WTC11 (cell line): ENCODE measurements around the gene ZNF609. TPM values are rescaled to one million over a fixed set of nuclear protein-coding genes. Genes with fewer than 3 reads are reported as not detected.

Source experiments
- ATAC-seq: fragments of 200-7000 bp; cut with Tn5 transposase; 2 replicates; pipeline ENCODE4 v1.10.0; 2021; ENCODE audit warnings: mild to moderate bottlenecking, moderate library complexity
- CTCF ChIA-PET: fragments of 300-600 bp; sonication (Branson Sonifier 250); formaldehyde crosslinking; loops from one replicate; lab custom pipeline; 2021; ENCODE audit warnings: antibody characterized with exemption; lab: Charles Lee
- POLR2A ChIA-PET: fragments of 350-600 bp; sonication (Branson Sonifier 250); formaldehyde crosslinking; loops from one replicate; lab custom pipeline; 2021; ENCODE audit warnings: antibody characterized with exemption; lab: Charles Lee
- DNase-seq: peaks from one replicate; pipeline ENCODE4 v3.0.0; 2021; ENCODE audit warnings: low spot score
- H3K27ac Mint-ChIP-seq: 2 replicates; pipeline ENCODE4 v1.8.0; 2021; ENCODE audit warnings: mixed read lengths
- H3K27me3 Mint-ChIP-seq: 2 replicates; pipeline ENCODE4 v1.8.0; 2021; ENCODE audit warnings: low read depth, mild to moderate bottlenecking, moderate library complexity, mixed read lengths
- H3K36me3 Mint-ChIP-seq: 2 replicates; pipeline ENCODE4 v1.8.0; 2021; ENCODE audit warnings: mixed read lengths
- H3K4me1 Mint-ChIP-seq: 2 replicates; pipeline ENCODE4 v1.8.0; 2022; ENCODE audit warnings: mixed read lengths
- H3K4me3 Mint-ChIP-seq: 2 replicates; pipeline ENCODE4 v1.8.0; 2021; ENCODE audit warnings: mild to moderate bottlenecking, moderate library complexity, mixed read lengths
- H3K9me3 Mint-ChIP-seq: 2 replicates; pipeline ENCODE4 v1.8.0; 2021; ENCODE audit warnings: mixed read lengths
- CBFB ChIP-seq: sonication (generic); formaldehyde crosslinking; IDR thresholded peaks from 2 replicates; pipeline ENCODE4 v1.8.1; 2022; ENCODE audit warnings: mild to moderate bottlenecking, low read depth, missing genetic modification reagents
- E2F5 ChIP-seq: sonication (generic); formaldehyde crosslinking; IDR thresholded peaks from 2 replicates; pipeline ENCODE4 v1.8.1; 2022; ENCODE audit warnings: mild to moderate bottlenecking, moderate library complexity, missing genetic modification reagents
- ELF4 ChIP-seq: sonication (generic); formaldehyde crosslinking; IDR thresholded peaks from 2 replicates; pipeline ENCODE4 v1.8.1; 2022; ENCODE audit warnings: low read depth, mild to moderate bottlenecking, moderate library complexity, missing genetic modification reagents
- FOXJ3 ChIP-seq: sonication (generic); formaldehyde crosslinking; IDR thresholded peaks from 2 replicates; pipeline ENCODE4 v1.9.0; 2021; ENCODE audit warnings: missing genetic modification reagents, mild to moderate bottlenecking, borderline replicate concordance
- FOXK1 ChIP-seq: sonication (generic); formaldehyde crosslinking; IDR thresholded peaks from 2 replicates; pipeline ENCODE4 v1.8.0; 2022; ENCODE audit warnings: mild to moderate bottlenecking, moderate library complexity, missing genetic modification reagents
- FOXP1 ChIP-seq: sonication (generic); formaldehyde crosslinking; IDR thresholded peaks from 2 replicates; pipeline ENCODE4 v1.8.0; 2022; ENCODE audit warnings: missing genetic modification reagents, mild to moderate bottlenecking, moderate library complexity, borderline replicate concordance
- KAT7 ChIP-seq: sonication (generic); formaldehyde crosslinking; IDR thresholded peaks from 2 replicates; pipeline ENCODE4 v1.8.1; 2023; ENCODE audit warnings: missing genetic modification reagents, mild to moderate bottlenecking, borderline replicate concordance
- MAX ChIP-seq: sonication (generic); formaldehyde crosslinking; IDR thresholded peaks from 2 replicates; pipeline ENCODE4 v1.8.0; 2022; ENCODE audit warnings: mild to moderate bottlenecking, missing genetic modification reagents
- MLX ChIP-seq: sonication (generic); formaldehyde crosslinking; IDR thresholded peaks from 2 replicates; pipeline ENCODE4 v1.8.1; 2023; ENCODE audit warnings: mild to moderate bottlenecking, missing genetic modification reagents, moderate library complexity
- NFATC4 ChIP-seq: fragments of 250-450 bp; sonication (Bioruptor Pico); IDR thresholded peaks from 2 replicates; pipeline ENCODE4 v1.9.0; 2021; ENCODE audit warnings: mild to moderate bottlenecking
- NFE2L1 ChIP-seq: sonication (generic); formaldehyde crosslinking; IDR thresholded peaks from 2 replicates; pipeline ENCODE4 v1.8.1; 2023; ENCODE audit warnings: missing genetic modification reagents
- NFYB ChIP-seq: sonication (generic); formaldehyde crosslinking; conservative IDR thresholded peaks from 2 replicates; pipeline ENCODE4 v1.8.0; 2022; ENCODE audit warnings: low read depth, missing genetic modification reagents
- RORB ChIP-seq: fragments of 250-450 bp; sonication (Bioruptor Pico); IDR thresholded peaks from 2 replicates; pipeline ENCODE4 v1.9.0; 2021; ENCODE audit warnings: mild to moderate bottlenecking
- SP1 ChIP-seq: sonication (generic); formaldehyde crosslinking; conservative IDR thresholded peaks from 2 replicates; pipeline ENCODE4 v1.8.1; 2022; ENCODE audit warnings: missing genetic modification reagents
- STAT6 ChIP-seq: sonication (generic); formaldehyde crosslinking; conservative IDR thresholded peaks from 2 replicates; pipeline ENCODE4 v1.8.1; 2023; ENCODE audit warnings: mild to moderate bottlenecking, low read depth, missing genetic modification reagents, moderate library complexity
- TEAD4 ChIP-seq: sonication (generic); formaldehyde crosslinking; IDR thresholded peaks from 2 replicates; pipeline ENCODE4 v1.8.0; 2022; ENCODE audit warnings: mild to moderate bottlenecking, missing genetic modification reagents
- ZNF281 ChIP-seq: sonication (generic); formaldehyde crosslinking; IDR thresholded peaks from 2 replicates; pipeline ENCODE4 v1.8.0; 2023; ENCODE audit warnings: mild to moderate bottlenecking, missing genetic modification reagents
- total RNA-seq: library from RNA; stranded (reverse); gene quantifications from 3 replicates; pipeline ENCODE4 v1.2.3, GENCODE V29; 2021
- TF ChIP-seq, protein P1 (sequence below): fragments of 250-450 bp; sonication (Bioruptor Pico); conservative IDR thresholded peaks from 2 replicates; pipeline ENCODE4 v1.9.0; 2021; ENCODE audit warnings: mild to moderate bottlenecking
- TF ChIP-seq, protein P2 (sequence below): sonication (generic); formaldehyde crosslinking; IDR thresholded peaks from 2 replicates; pipeline ENCODE4 v1.8.0; 2022; ENCODE audit warnings: mild to moderate bottlenecking, missing genetic modification reagents

The ZNF609 gene
- total RNA-seq, 1 experiment from 2014 or later, result 47.4 TPM

DNA sequence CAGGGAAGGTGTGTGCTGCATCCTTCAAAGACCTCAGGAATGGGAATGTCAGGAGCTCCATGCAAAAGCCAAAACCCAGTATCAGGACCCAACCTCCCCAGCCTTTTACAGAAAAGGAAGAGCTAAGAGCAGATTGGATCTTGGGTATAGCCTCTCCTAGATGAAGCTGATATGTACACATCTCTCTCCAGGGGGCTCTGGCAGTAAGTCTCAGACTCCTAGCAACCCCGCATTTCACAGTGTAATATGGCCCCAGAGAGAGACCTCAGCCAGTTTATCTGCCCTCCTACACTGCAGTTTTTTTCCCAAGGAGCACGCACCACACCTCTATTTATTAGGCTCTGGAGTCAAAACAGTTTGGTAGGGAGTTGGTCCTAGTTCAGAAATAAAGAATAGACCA, 226.8 kb downstream of the ZNF609 start (continued):
- TF ChIP-seq NFE2L1, result no peak
- no peak for TF ChIP-seq FOXK1 (CRISPR knock-in tag)
- TF ChIP-seq STAT6 (CRISPR knock-in tag), result no peak
- TF ChIP-seq TEAD4 (CRISPR knock-in tag), result no peak
- TF ChIP-seq, protein P1, sequence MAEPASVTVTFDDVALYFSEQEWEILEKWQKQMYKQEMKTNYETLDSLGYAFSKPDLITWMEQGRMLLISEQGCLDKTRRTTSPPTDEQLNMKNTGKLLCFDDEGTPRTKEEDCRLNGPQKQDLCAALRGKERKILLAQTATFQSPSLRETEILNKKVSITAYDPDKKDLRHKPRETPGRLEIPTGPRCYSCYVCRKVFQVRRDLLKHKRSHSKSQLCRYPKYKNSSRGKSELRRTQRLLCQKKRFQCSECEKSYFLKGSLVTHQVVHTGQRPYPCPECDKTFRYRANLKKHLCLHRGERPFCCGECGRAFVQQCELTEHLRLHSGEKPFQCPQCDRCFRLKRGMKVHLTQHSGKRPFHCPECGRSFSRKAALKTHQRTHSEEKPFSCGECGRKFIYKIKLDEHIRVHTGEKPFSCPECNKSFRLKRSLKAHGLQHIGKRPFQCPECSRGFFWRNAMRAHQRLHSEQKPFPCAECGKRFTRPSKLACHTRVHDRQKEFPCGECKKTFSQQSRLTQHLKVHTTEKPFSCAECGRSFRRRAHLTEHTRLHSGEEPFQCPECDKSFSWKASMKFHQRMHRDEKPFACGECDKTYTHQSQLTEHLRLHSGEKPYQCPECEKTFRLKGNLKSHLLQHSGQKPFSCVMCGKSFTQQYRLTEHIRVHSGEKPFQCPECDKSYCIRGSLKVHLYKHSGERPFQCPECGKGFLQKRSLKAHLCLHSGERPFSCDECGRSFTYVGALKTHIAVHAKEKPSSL, result no peak
- no peak for TF ChIP-seq MAX
- TF ChIP-seq FOXP1 (CRISPR knock-in tag), result no peak
- TF ChIP-seq E2F5 (CRISPR knock-in tag), result no peak
- no peak for TF ChIP-seq NFATC4 (CRISPR knock-in tag)

GRCh38 chr15:64687688-64688087, 227.3 kb downstream of the ZNF609 start:
- peak overlapping the region; percentile 93 for H3K27ac Mint-ChIP-seq
- CTCF ChIA-PET, result interaction anchor here (0.5 to 8.5 kb wide), 10 partner anchors 13 to 247 kb away, joined by 3 to 84 read pairs (median 4); no protein-coding TSS in a partner anchor
- ATAC-seq (peak; percentile 8; the same call in 1 of the 2 replicates), DNase-seq (no peak)
- H3K4me3 Mint-ChIP-seq, result no peak overlapping the region
- H3K36me3 Mint-ChIP-seq, result peaks cover 47% of the 10 kb centered on the region
- TF ChIP-seq ZNF281 (no peak), RORB (no peak), NFYB (CRISPR knock-in tag) (no peak), E2F5 (CRISPR knock-in tag) (no peak), SP1 (no peak), CBFB (no peak), KAT7 (CRISPR knock-in tag) (no peak), MLX (CRISPR knock-in tag) (no peak), FOXJ3 (CRISPR knock-in tag) (no peak), ELF4 (no peak)
- TF ChIP-seq, protein P2, sequence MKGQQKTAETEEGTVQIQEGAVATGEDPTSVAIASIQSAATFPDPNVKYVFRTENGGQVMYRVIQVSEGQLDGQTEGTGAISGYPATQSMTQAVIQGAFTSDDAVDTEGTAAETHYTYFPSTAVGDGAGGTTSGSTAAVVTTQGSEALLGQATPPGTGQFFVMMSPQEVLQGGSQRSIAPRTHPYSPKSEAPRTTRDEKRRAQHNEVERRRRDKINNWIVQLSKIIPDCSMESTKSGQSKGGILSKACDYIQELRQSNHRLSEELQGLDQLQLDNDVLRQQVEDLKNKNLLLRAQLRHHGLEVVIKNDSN (CRISPR knock-in tag), result no peak
- POLR2A ChIA-PET, result interaction anchor here (1.1 to 1.3 kb wide), 3 partner anchors 8 to 74 kb away, joined by 3 to 14 read pairs (median 3); no protein-coding TSS in a partner anchor
- no peaks in the 10 kb centered on the region for H3K9me3 Mint-ChIP-seq
- H3K27me3 Mint-ChIP-seq, result no peaks in the 10 kb centered on the region
- H3K4me1 Mint-ChIP-seq, result peaks cover 69% of the 10 kb centered on the region
